SK-N-SH (cell line): ENCODE measurements around the gene DKK1. TPM values are rescaled to one million over a fixed set of nuclear protein-coding genes. Genes with fewer than 3 reads are reported as not detected.

Source experiments
- CTCF ChIA-PET: fragments of 300-600, 350-600 bp; formaldehyde crosslinking; extraction: SDS; loops from one replicate; lab custom pipeline; 2021; lab: Yijun Ruan, JAX
- POLR2A ChIA-PET: fragments of 350-600 bp; sonication (Branson Sonifier 250); formaldehyde crosslinking; extraction: SDS; loops from one replicate; lab custom pipeline; 2020; ENCODE audit warnings: antibody characterized with exemption, inconsistent platforms; lab: Yijun Ruan, JAX
- DNase-seq: peaks from one replicate; pipeline ENCODE4 v3.0.0; 2012
- H2AFZ ChIP-seq: fragments of 200-600 bp; sonication (generic); 2 replicates; pipeline ENCODE4 v1.8.1; 2016; ENCODE audit warnings: antibody characterized with exemption, mild to moderate bottlenecking, low read depth
- H3F3A ChIP-seq: fragments of 200-600 bp; sonication (generic); replicated peaks from 2 replicates; pipeline ENCODE3; 2016; ENCODE audit warnings: antibody characterized with exemption, mild to moderate bottlenecking; ENCODE audit not compliant: insufficient read depth
- H3K27ac ChIP-seq, 2 experiments: fragments of 200-500 bp in 1 of 2; fragments of 200-600 bp in 1 of 2; sonication (Bioruptor generic) in 1 of 2; sonication (generic), shearing (Covaris generic) in 1 of 2; 2 replicates each; pipeline versions ENCODE4 v1.5.1 to v1.6.1; 2014 to 2016; ENCODE audit warnings: low read depth in 2 of 2, inconsistent platforms in 1 of 2, low read length in 1 of 2, mild to moderate bottlenecking in 1 of 2, mixed read lengths in 1 of 2
- H3K27me3 ChIP-seq: fragments of 200-600 bp; sonication (generic), shearing (Covaris generic); 2 replicates; pipeline ENCODE4 v1.6.1; 2016; ENCODE audit warnings: mixed run types; ENCODE audit not compliant: insufficient read depth
- H3K36me3 ChIP-seq, 2 experiments: fragments of 200-500 bp in 1 of 2; fragments of 200-600 bp in 1 of 2; sonication (Bioruptor generic) in 1 of 2; sonication (generic) in 1 of 2; replicated peaks in 1 of 2; 2 replicates each; pipeline versions ENCODE3 to v1.5.1; 2014 to 2016; ENCODE audit warnings: low read length in 1 of 2, mild to moderate bottlenecking in 1 of 2; ENCODE audit not compliant: insufficient read depth in 2 of 2, control insufficient read depth in 1 of 2
- H3K4me1 ChIP-seq, 2 experiments: fragments of 200-500 bp in 1 of 2; fragments of 200-600 bp in 1 of 2; sonication (Bioruptor generic) in 1 of 2; sonication (generic), shearing (Covaris generic) in 1 of 2; 2 replicates each; pipeline versions ENCODE4 v1.5.1 to v1.6.1; 2014 to 2016; ENCODE audit warnings: low read depth in 1 of 2, low read length in 1 of 2, mixed run types in 1 of 2; ENCODE audit not compliant: insufficient read depth in 2 of 2, control insufficient read depth in 1 of 2
- H3K4me2 ChIP-seq: fragments of 200-600 bp; sonication (generic), shearing (Covaris generic); 2 replicates; pipeline ENCODE4 v1.6.1; 2017; ENCODE audit warnings: mixed run types
- H3K4me3 ChIP-seq, 2 experiments: fragments of 200-500 bp in 1 of 2; fragments of 200-600 bp in 1 of 2; sonication (Bioruptor generic) in 1 of 2; sonication (generic), shearing (Covaris generic) in 1 of 2; 2 replicates each; pipeline versions ENCODE4 v1.5.1 to v1.8.1; 2014 to 2016; ENCODE audit warnings: low read depth in 2 of 2, inconsistent platforms in 1 of 2, low read length in 1 of 2, mild to moderate bottlenecking in 1 of 2, mixed read lengths in 1 of 2, moderate library complexity in 1 of 2
- H3K79me2 ChIP-seq: fragments of 200-600 bp; sonication (generic); 2 replicates; pipeline ENCODE4 v1.8.1; 2017; ENCODE audit warnings: mild to moderate bottlenecking; ENCODE audit not compliant: insufficient read depth
- H3K9ac ChIP-seq: fragments of 200-600 bp; sonication (generic); 2 replicates; pipeline ENCODE4 v1.6.1; 2017; ENCODE audit warnings: mixed run types
- H3K9me2 ChIP-seq: fragments of 200-600 bp; sonication (generic); 2 replicates; pipeline ENCODE4 v1.6.1; 2017; ENCODE audit warnings: mixed run types
- H3K9me3 ChIP-seq: fragments of 200-600 bp; sonication (generic); 2 replicates; pipeline ENCODE4 v1.6.1; 2017; ENCODE audit warnings: mixed run types, mild to moderate bottlenecking, moderate library complexity
- H4K20me1 ChIP-seq: fragments of 200-600 bp; sonication (generic); 2 replicates; pipeline ENCODE4 v1.6.1; 2017; ENCODE audit warnings: mild to moderate bottlenecking, mixed run types; ENCODE audit not compliant: insufficient read depth
- CHD2 ChIP-seq: fragments of 150-350 bp; IDR thresholded peaks from 2 replicates; pipeline ENCODE4 v1.6.1; 2018; ENCODE audit warnings: low read length; ENCODE audit not compliant: partially characterized antibody
- CTCF ChIP-seq: fragments of 200-600 bp; sonication (generic); IDR thresholded peaks from 2 replicates; pipeline ENCODE4 v1.6.1; 2017; ENCODE audit warnings: antibody characterized with exemption, mild to moderate bottlenecking, moderate library complexity
- ELF1 ChIP-seq: IDR thresholded peaks from 2 replicates; pipeline ENCODE4 v1.4.0; 2012
- FOXM1 ChIP-seq: IDR thresholded peaks from 2 replicates; pipeline ENCODE4 v1.4.0; 2012; ENCODE audit warnings: low read depth, mild to moderate bottlenecking
- MAX ChIP-seq: IDR thresholded peaks from 2 replicates; pipeline ENCODE4 v1.4.0; 2012; ENCODE audit warnings: low read depth
- NFIC ChIP-seq: IDR thresholded peaks from 2 replicates; pipeline ENCODE4 v1.4.0; 2012; ENCODE audit warnings: borderline replicate concordance
- RAD21 ChIP-seq: IDR thresholded peaks from 2 replicates; pipeline ENCODE4 v1.6.1; 2012; ENCODE audit warnings: mild to moderate bottlenecking, low read length
- RCOR1 ChIP-seq: fragments of 150-350 bp; IDR thresholded peaks from 2 replicates; pipeline ENCODE4 v1.6.1; 2017; ENCODE audit warnings: antibody characterized with exemption, low read length
- RFX5 ChIP-seq: IDR thresholded peaks from 2 replicates; pipeline ENCODE4 v1.6.1; 2012; ENCODE audit warnings: mild to moderate bottlenecking, improper control_type of control experiment, low read length
- TAF1 ChIP-seq: IDR thresholded peaks from 2 replicates; pipeline ENCODE4 v1.6.1; 2012; ENCODE audit warnings: low read depth, mild to moderate bottlenecking, low read length, moderate library complexity, borderline replicate concordance
- TEAD4 ChIP-seq: IDR thresholded peaks from 2 replicates; pipeline ENCODE4 v1.4.0; 2012; ENCODE audit warnings: mild to moderate bottlenecking, borderline replicate concordance; ENCODE audit not compliant: insufficient read depth
- USF2 ChIP-seq: fragments of 150-350 bp; IDR thresholded peaks from 2 replicates; pipeline ENCODE4 v1.6.1; 2017; ENCODE audit warnings: antibody characterized with exemption, low read length, low read depth, borderline replicate concordance
- ZBTB33 ChIP-seq: IDR thresholded peaks from 2 replicates; pipeline ENCODE4 v1.4.0; 2012; ENCODE audit warnings: low read depth, borderline replicate concordance
- WGBS: methylation state at CpG from one replicate; pipeline ENCODE4 v1.1.6; 2017; ENCODE audit warnings: low lambda C conversion rate; 5-methylcytosine and 5-hydroxymethylcytosine counted together
- polyA plus RNA-seq, 3 experiments: library from polyadenylated mRNA; depleted of rRNA; stranded (reverse); fragments of >200 nt; gene quantifications; 2 replicates each; pipeline ENCODE4 v1.2.3, GENCODE V29; 2012

DKK1 gene
- polyA plus RNA-seq, 1 of the 3 experiments (the other 2 are of a cell fraction): 225 TPM

- POLR2A ChIA-PET: no interaction called here
- H3K4me2 ChIP-seq: no peak overlapping the region
Observed at GRCh38 chr10:52331638-52332364, 17.7 kb downstream of the DKK1 start.

GRCh38 chr10:52332815-52333214 lies 18.7 kb downstream of the DKK1 start:
- Histone ChIP-seq H3K27ac (no peak overlapping the region), H3K4me3 (no peak overlapping the region), H3K9ac (no peak overlapping the region), H3K4me2 (no peak overlapping the region), H3K4me1 (peaks cover 5 to 20% of the 10 kb centered on the region in 2 experiments; a peak in 3 of 4 replicates), H3K27me3 (no peaks in the 10 kb centered on the region), H3K79me2 (no peaks in the 10 kb centered on the region), H3K9me2 (no peaks in the 10 kb centered on the region), H3K9me3 (no peaks in the 10 kb centered on the region), H3K36me3 (peaks cover 0 to 3% of the 10 kb centered on the region in 2 experiments), H4K20me1 (no peaks in the 10 kb centered on the region), H3F3A (peaks cover 24% of the 10 kb centered on the region), H2AFZ (no peak overlapping the region)
- CTCF ChIA-PET: no interaction called here
- no peak for DNase-seq
- 81% methylated on average over 5 of the region's 5 CpGs for WGBS
- TF ChIP-seq CTCF: no peak
- no peak for TF ChIP-seq RCOR1
- TF ChIP-seq TAF1: no peak
- no peak for TF ChIP-seq RAD21
- no peak for TF ChIP-seq ELF1
- POLR2A ChIA-PET: no interaction called here

More at GRCh38 chr10:52331638-52332364, 17.7 kb downstream of the DKK1 start:
- peak overlapping the region; percentile 13; the same call in 1 of the 2 replicates for H2AFZ ChIP-seq
- no peaks in the 10 kb centered on the region for H4K20me1 ChIP-seq
- no peak overlapping the region for H3K9ac ChIP-seq
- CTCF ChIA-PET: interaction anchor here (1.0 kb wide), 1 partner anchor 16 kb away, joined by 3 read pairs; no protein-coding TSS in a partner anchor
- H3K4me1 ChIP-seq: peaks cover 5 to 20% of the 10 kb centered on the region in 2 experiments; a peak in 3 of 4 replicates
- H3K9me2 ChIP-seq: no peaks in the 10 kb centered on the region
- no peak overlapping the region for H3K27ac ChIP-seq
- H3K9me3 ChIP-seq: no peaks in the 10 kb centered on the region
- no peak for DNase-seq
- H3K79me2 ChIP-seq: no peaks in the 10 kb centered on the region
- 94% methylated on average over 3 of the region's 3 CpGs for whole genome bisulfite sequencing
- H3K4me3 ChIP-seq: no peak overlapping the region
- H3F3A ChIP-seq: peaks cover 24% of the 10 kb centered on the region
- no peak for TF ChIP-seq MAX
- no peak for TF ChIP-seq CHD2
- no peak for TF ChIP-seq RFX5
- no peak for TF ChIP-seq FOXM1
- H3K36me3 ChIP-seq: peaks cover 0 to 3% of the 10 kb centered on the region in 2 experiments
- no peaks in the 10 kb centered on the region for H3K27me3 ChIP-seq

- no peaks in the 10 kb centered on the region for H3K27me3 ChIP-seq
- DNase-seq: no peak
- no peaks in the 10 kb centered on the region for H3K9me2 ChIP-seq
- CTCF ChIA-PET: no interaction called here
- H4K20me1 ChIP-seq: no peaks in the 10 kb centered on the region
- H3K79me2 ChIP-seq: no peaks in the 10 kb centered on the region
- H3F3A ChIP-seq: peaks cover 18% of the 10 kb centered on the region
- no peak overlapping the region for H2AFZ ChIP-seq
- POLR2A ChIA-PET: no interaction called here
- WGBS: 73% methylated on average over 1 of the region's 1 CpG
- H3K36me3 ChIP-seq: peaks cover 0 to 3% of the 10 kb centered on the region in 2 experiments
- no peaks in the 10 kb centered on the region for H3K9me3 ChIP-seq
- H3K4me3 ChIP-seq: no peak overlapping the region
- H3K27ac ChIP-seq: peak overlapping the region in 1 of 2 experiments; percentile 43; a peak in 2 of 4 replicates
- no peak overlapping the region for H3K4me2 ChIP-seq
- no peak overlapping the region for H3K9ac ChIP-seq
- H3K4me1 ChIP-seq: peaks cover 5 to 20% of the 10 kb centered on the region in 2 experiments; a peak in 3 of 4 replicates
- TF ChIP-seq CHD2: no peak
- TF ChIP-seq USF2: no peak
- no peak for TF ChIP-seq TEAD4
- no peak for TF ChIP-seq ZBTB33
- TF ChIP-seq CTCF: no peak
- no peak for TF ChIP-seq NFIC
Observed at GRCh38 chr10:52334595-52334994, 20.5 kb downstream of the DKK1 start.
